GM12874 (cell line): ENCODE results near the gene CSTB.

ENCODE experiments used
- TF ChIP-seq, protein P1 (sequence below): IDR thresholded peaks from 2 replicates; pipeline ENCODE4 v1.5.1; 2011; ENCODE audit warnings: low read depth, mild to moderate bottlenecking, control low read depth, low read length, moderate library complexity; ENCODE audit not compliant: insufficient read depth

The CSTB gene

DNA sequence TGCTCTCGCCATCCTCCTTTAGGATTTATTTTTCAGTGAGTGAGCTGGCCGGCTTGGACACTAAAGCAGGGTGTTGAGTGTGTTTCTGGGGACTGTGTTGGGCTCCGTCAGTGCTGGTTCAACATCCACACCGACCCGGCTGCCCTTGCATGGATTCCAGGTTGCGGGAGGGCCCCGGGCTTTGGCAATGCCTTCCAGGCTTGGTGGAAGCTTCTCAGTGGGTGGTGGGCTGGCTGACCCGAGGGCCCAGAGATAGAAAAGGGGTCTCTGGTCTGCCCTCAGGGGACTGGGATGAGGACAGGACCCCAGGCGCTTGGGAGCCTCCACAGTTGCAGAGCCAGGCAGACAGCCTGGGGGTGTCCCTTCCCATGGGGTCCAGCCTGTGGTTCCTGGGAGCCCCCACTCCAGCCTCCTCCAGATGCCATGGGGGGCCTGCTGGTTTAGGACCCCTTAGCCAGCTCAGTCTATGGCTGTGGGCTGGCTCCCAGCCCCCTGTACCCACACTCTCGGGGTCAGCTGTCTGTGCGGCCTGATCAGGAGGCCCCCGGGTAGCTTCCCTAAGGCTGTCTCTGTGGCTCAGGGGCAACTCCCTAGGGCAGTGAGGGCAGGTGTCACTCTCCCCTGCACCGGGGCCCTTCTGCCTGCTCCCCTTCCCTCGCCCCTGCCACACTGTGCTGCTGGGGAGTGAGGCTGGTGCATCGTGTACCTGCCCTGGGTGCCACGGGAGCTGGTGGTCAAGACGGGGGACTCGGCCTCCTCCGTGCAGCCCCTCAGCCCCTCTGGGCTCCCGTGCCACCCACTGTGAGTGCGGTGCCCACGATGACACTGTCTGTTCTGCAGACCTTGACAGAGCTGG is 40.6 kb downstream of the CSTB start:
- TF ChIP-seq, protein P1, sequence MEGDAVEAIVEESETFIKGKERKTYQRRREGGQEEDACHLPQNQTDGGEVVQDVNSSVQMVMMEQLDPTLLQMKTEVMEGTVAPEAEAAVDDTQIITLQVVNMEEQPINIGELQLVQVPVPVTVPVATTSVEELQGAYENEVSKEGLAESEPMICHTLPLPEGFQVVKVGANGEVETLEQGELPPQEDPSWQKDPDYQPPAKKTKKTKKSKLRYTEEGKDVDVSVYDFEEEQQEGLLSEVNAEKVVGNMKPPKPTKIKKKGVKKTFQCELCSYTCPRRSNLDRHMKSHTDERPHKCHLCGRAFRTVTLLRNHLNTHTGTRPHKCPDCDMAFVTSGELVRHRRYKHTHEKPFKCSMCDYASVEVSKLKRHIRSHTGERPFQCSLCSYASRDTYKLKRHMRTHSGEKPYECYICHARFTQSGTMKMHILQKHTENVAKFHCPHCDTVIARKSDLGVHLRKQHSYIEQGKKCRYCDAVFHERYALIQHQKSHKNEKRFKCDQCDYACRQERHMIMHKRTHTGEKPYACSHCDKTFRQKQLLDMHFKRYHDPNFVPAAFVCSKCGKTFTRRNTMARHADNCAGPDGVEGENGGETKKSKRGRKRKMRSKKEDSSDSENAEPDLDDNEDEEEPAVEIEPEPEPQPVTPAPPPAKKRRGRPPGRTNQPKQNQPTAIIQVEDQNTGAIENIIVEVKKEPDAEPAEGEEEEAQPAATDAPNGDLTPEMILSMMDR = no peak

DNA sequence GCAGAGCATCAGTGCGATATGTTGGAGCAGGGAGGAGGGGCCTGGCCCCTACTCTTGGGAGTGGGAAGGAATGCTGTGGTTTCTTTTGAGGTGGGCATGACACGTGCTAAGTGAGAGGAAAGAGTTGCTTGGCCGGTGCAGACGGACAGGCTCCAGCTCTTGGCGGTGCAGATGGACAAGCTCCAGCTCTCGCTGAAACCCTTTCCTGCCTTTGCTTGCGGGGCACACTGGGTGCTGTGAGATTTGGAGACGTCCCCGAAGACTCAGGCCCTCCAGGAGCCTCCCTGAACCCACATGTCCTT is 41.2 kb downstream of the CSTB start:
- TF ChIP-seq, protein P1 = no peak

DNA sequence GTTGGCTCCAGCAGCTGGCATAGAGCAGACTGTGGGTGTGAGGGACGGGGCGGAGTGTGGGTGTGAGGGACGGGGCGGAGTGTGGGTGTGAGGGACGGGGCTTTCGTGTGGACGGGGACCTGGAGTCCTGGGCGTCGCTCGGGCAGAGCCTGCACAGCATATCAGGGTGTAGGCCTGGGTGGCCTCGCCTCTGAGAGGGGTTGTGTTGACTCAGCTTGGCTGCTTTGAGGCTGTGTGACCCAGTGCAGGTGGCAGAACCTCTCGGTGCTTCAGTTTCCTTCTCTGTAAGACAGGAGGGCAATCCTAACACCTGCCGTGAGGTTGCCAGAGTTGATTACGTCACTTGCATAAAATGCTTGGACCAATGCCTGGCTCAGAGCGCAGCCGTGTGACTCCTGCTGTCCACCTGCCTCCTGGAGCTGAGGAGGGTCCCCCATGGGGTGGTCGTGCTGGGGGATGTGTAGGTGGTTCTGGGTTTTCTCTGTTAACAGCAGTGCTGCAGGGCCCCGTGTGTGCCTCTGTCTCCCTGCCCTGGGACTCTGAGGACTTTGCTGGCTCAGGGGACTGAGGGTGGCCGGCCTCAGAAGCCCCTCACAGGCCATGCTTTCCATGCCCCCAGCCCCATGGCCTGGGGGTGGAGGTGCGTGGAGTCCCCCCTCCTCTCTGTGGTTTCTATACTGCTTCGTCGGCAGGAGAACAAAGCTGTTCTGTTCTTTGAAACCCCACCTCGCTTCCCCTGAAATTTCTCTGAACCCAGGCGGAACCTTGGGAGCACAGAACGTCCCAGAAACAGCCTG is 41.8 kb downstream of the CSTB start:
- TF ChIP-seq, protein P1 = no peak

DNA sequence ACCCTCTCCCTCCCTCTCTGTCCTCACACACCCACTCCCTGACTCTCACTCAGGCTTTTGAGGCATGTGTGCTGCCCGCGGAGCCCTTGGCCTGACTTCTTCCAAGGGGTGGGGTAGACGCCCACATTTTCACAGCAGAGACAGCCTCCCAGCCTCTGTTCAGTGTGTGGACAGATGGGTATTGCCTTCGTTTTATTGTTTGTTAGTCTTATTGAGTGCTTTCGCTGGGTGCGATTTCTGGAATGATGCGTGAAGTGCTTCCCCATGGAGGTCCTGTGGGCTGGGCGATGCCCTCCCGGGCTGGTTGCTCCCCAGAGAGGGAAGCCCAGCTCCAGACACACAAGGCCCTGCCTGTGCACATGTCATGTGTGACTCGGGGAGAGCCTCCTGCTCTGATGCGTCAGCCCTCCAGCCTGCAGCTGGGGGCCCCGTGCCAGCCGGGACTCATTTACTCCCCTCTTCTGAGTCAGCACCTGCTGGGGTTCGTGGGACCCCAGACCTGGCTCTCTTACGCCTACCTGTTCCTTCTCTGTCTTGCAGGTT is 42.5 kb downstream of the CSTB start:
- TF ChIP-seq, protein P1 = no peak

DNA sequence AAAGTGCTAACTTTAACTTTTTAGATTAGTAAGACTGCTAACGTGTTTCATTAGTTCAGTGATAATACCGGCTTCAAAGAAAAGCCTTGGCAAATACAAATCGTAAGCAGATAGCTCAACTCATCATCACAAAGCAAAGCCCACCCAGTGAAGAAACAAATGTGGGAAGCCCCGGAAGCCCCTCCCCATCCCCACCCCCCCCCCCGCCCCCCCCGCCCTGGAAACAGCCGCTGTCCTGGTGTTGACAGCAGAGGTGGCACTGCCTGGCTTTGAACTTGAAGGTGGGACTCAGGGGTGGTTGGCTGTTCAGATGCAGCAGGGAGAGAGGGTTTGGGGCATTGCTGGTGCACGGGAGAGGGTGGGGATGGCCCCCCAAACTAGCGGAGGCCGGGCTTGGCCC is 43.0 kb downstream of the CSTB start:
- TF ChIP-seq, protein P1 = no peak

DNA sequence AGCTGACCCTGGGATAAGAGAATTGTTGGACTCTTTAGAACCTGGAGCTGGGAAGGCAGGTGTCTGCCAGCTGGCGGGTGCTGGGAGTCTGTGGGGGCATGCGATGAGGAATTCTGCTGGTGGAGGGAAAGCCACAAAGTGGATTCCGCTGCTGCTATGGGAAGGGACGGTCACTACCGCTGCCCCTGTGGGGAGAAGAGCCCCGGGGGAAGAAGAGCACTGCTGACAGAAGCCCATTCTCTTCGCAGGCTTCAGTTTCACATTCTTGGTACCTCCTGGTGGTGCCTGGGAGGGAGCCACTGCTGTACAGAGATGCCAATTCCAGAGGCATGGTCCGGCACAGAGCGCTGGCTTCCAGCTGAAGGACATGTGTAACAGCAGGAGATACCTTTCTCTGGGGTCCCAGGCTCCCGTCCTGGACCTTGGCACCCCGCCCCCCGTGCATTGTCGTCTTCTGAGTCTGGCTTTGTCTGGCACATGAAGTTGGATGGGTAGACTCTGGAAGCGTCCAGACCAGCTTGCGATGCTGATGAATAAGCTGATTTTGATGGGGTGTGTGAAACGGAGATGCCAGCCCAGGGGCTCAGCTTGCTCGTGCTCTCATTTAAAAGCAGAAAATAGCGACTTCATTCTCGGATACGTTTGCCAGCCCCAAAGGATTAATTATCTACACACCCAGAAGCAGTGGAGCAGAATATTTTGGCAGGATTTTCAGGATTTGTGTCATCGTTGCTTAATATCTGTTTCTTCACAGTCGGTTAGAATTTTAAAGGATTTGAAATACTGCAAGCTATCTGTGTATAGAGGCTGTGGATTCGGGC is 44.0 kb downstream of the CSTB start:
- TF ChIP-seq, protein P1 = no peak

DNA sequence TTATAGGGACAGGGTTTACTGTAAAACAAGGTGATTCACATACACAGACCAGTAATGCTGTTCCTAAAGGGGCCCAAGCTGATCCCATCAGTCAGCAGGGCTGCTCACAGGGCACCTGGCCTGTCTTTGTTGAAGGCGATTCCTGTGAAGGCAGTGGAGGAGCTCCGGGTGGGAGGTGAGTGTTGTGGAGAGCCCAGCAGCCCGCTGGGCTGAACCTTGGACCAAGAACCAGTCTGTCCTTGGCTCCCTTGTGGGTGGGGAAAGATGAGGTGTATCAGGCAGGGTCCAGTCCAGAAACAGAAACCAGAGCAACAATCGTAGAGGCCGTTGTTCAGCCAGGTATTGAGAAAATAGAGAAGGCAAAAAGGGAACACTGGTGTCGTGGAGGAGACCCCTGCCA is 44.6 kb downstream of the CSTB start:
- TF ChIP-seq, protein P1 = no peak
